ENCODE data around the gene SPEM2. TPM values are rescaled to one million over a fixed set of nuclear protein-coding genes. Genes with fewer than 3 reads are reported as not detected.
"Not testable (repeated sequence)": the region's sequence is repeated elsewhere in the genome, so short reads cannot be mapped to it uniquely, and the experiment has no call there.

Gene SPEM2
- polyA plus RNA-seq, 1 of the 3 experiments (the other 2 are of a cell fraction), result not detected

DNA sequence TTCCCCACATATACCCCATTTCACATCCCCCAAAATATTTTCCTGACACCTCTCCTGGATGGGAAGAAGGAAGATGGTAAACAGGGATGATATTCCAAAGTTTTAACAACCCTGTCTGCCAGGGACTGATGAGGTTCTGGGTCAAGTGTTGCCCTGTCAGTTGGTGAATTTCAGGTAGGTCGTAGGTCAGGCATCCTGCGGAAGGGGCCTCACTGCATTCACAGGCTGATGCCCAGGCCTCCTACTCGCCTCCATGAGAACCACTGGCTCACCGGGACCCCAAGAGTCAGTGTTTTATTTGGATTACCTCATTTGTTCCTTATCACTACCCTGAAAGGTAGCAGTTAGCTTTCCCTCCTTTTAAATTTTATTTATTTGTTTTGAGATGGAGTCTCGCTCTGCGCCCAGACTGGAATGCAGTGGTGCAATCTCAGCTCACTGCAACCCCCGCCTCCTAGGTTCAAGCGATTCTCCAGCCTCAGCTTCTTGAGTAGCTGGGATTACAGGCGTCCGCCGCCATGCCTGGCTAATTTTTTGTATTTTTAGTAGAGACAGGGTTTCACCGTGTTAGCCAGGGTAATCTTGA, 43.5 kb downstream of the SPEM2 start:
- no peak overlapping the region for H3K4me3 ChIP-seq (ENCODE audit: low read depth in 2 of 2, low read length in 1 of 2)
- H3F3A ChIP-seq (replicated peaks; ENCODE audit: insufficient read depth), result peaks cover 7% of the 10 kb centered on the region
- no peak for TF ChIP-seq RCOR1 (IDR thresholded peaks at IDR 0.05; ENCODE audit: low read length)
- TF ChIP-seq TCF12 (IDR thresholded peaks at IDR 0.05), result no peak
- TF ChIP-seq FOXJ3 (CRISPR knock-in tag; IDR thresholded peaks at IDR 0.05), result no peak
- no peak for TF ChIP-seq SIN3A (IDR thresholded peaks at IDR 0.05; ENCODE audit: borderline replicate concordance, low read depth, low read length)
- TF ChIP-seq FOXM1 (IDR thresholded peaks at IDR 0.05; ENCODE audit: low read depth), result no peak
- TF ChIP-seq, protein P1, sequence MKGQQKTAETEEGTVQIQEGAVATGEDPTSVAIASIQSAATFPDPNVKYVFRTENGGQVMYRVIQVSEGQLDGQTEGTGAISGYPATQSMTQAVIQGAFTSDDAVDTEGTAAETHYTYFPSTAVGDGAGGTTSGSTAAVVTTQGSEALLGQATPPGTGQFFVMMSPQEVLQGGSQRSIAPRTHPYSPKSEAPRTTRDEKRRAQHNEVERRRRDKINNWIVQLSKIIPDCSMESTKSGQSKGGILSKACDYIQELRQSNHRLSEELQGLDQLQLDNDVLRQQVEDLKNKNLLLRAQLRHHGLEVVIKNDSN (IDR thresholded peaks at IDR 0.05; ENCODE audit: borderline replicate concordance, low read depth), result no peak
- no peak for TF ChIP-seq NFIC (IDR thresholded peaks at IDR 0.05; ENCODE audit: borderline replicate concordance)
- no peak for TF ChIP-seq TEAD4 (IDR thresholded peaks at IDR 0.05; ENCODE audit: borderline replicate concordance, insufficient read depth)
- TF ChIP-seq, protein P2, sequence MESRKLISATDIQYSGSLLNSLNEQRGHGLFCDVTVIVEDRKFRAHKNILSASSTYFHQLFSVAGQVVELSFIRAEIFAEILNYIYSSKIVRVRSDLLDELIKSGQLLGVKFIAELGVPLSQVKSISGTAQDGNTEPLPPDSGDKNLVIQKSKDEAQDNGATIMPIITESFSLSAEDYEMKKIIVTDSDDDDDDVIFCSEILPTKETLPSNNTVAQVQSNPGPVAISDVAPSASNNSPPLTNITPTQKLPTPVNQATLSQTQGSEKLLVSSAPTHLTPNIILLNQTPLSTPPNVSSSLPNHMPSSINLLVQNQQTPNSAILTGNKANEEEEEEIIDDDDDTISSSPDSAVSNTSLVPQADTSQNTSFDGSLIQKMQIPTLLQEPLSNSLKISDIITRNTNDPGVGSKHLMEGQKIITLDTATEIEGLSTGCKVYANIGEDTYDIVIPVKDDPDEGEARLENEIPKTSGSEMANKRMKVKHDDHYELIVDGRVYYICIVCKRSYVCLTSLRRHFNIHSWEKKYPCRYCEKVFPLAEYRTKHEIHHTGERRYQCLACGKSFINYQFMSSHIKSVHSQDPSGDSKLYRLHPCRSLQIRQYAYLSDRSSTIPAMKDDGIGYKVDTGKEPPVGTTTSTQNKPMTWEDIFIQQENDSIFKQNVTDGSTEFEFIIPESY (IDR thresholded peaks at IDR 0.05; ENCODE audit: borderline replicate concordance, low read depth), result no peak
- no peak for TF ChIP-seq CHD2 (IDR thresholded peaks at IDR 0.05; ENCODE audit: low read length, partially characterized antibody)
- TF ChIP-seq ELF1 (IDR thresholded peaks at IDR 0.05), result no peak
- no peak for TF ChIP-seq EZH2phosphoT487 (IDR thresholded peaks at IDR 0.05; ENCODE audit: borderline replicate concordance, low read depth)
- TF ChIP-seq, protein P3, sequence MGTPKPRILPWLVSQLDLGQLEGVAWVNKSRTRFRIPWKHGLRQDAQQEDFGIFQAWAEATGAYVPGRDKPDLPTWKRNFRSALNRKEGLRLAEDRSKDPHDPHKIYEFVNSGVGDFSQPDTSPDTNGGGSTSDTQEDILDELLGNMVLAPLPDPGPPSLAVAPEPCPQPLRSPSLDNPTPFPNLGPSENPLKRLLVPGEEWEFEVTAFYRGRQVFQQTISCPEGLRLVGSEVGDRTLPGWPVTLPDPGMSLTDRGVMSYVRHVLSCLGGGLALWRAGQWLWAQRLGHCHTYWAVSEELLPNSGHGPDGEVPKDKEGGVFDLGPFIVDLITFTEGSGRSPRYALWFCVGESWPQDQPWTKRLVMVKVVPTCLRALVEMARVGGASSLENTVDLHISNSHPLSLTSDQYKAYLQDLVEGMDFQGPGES (IDR thresholded peaks at IDR 0.05; ENCODE audit: low read depth, low read length), result no peak
- no peak for TF ChIP-seq RAD21 (IDR thresholded peaks at IDR 0.05; ENCODE audit: low read length)
- TF ChIP-seq, protein P4, sequence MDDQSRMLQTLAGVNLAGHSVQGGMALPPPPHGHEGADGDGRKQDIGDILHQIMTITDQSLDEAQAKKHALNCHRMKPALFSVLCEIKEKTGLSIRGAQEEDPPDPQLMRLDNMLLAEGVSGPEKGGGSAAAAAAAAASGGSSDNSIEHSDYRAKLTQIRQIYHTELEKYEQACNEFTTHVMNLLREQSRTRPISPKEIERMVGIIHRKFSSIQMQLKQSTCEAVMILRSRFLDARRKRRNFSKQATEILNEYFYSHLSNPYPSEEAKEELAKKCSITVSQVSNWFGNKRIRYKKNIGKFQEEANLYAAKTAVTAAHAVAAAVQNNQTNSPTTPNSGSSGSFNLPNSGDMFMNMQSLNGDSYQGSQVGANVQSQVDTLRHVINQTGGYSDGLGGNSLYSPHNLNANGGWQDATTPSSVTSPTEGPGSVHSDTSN (IDR thresholded peaks at IDR 0.05), result no peak
- TF ChIP-seq, protein P5, sequence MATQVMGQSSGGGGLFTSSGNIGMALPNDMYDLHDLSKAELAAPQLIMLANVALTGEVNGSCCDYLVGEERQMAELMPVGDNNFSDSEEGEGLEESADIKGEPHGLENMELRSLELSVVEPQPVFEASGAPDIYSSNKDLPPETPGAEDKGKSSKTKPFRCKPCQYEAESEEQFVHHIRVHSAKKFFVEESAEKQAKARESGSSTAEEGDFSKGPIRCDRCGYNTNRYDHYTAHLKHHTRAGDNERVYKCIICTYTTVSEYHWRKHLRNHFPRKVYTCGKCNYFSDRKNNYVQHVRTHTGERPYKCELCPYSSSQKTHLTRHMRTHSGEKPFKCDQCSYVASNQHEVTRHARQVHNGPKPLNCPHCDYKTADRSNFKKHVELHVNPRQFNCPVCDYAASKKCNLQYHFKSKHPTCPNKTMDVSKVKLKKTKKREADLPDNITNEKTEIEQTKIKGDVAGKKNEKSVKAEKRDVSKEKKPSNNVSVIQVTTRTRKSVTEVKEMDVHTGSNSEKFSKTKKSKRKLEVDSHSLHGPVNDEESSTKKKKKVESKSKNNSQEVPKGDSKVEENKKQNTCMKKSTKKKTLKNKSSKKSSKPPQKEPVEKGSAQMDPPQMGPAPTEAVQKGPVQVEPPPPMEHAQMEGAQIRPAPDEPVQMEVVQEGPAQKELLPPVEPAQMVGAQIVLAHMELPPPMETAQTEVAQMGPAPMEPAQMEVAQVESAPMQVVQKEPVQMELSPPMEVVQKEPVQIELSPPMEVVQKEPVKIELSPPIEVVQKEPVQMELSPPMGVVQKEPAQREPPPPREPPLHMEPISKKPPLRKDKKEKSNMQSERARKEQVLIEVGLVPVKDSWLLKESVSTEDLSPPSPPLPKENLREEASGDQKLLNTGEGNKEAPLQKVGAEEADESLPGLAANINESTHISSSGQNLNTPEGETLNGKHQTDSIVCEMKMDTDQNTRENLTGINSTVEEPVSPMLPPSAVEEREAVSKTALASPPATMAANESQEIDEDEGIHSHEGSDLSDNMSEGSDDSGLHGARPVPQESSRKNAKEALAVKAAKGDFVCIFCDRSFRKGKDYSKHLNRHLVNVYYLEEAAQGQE (IDR thresholded peaks at IDR 0.05; ENCODE audit: low read depth, low read length), result no peak
- TF ChIP-seq YY1 (IDR thresholded peaks at IDR 0.05; ENCODE audit: low read depth), result no peak
- no peak for TF ChIP-seq TAF1 (IDR thresholded peaks at IDR 0.05; ENCODE audit: borderline replicate concordance, low read depth, low read length)
- no peak for TF ChIP-seq SMC3 (IDR thresholded peaks at IDR 0.05; ENCODE audit: low read depth, low read length)
- H3K9me3 ChIP-seq, result no peaks in the 10 kb centered on the region
- H3K36me3 ChIP-seq (replicated peaks in 1 of 2; ENCODE audit: control insufficient read depth in 1 of 2, insufficient read depth in 2 of 2, low read length in 1 of 2), result peaks cover 4 to 9% of the 10 kb centered on the region in 2 experiments
- H3K9ac ChIP-seq, result no peak overlapping the region
- H2AFZ ChIP-seq (ENCODE audit: low read depth), result no peak overlapping the region
- peaks cover 28% of the 10 kb centered on the region for H4K20me1 ChIP-seq (ENCODE audit: insufficient read depth)
- H3K9me2 ChIP-seq, result no peaks in the 10 kb centered on the region
- POLR2A ChIA-PET, result no interaction called here
- no peak overlapping the region for H3K27ac ChIP-seq (ENCODE audit: low read depth in 2 of 2, low read length in 1 of 2)
- H3K27me3 ChIP-seq (ENCODE audit: insufficient read depth), result no peaks in the 10 kb centered on the region
- no peak overlapping the region for H3K4me2 ChIP-seq
- H3K79me2 ChIP-seq (ENCODE audit: insufficient read depth), result peaks cover 78% of the 10 kb centered on the region
- no peak for DNase-seq
- peaks cover 4 to 12% of the 10 kb centered on the region in 2 experiments; a peak in 1 of 4 replicates for H3K4me1 ChIP-seq (ENCODE audit: control insufficient read depth in 1 of 2, insufficient read depth in 2 of 2, low read depth in 1 of 2, low read length in 1 of 2)
- CTCF ChIA-PET, result no interaction called here
- WGBS (ENCODE audit: low lambda C conversion rate), result 79% methylated on average over 12 of the region's 12 CpGs

DNA sequence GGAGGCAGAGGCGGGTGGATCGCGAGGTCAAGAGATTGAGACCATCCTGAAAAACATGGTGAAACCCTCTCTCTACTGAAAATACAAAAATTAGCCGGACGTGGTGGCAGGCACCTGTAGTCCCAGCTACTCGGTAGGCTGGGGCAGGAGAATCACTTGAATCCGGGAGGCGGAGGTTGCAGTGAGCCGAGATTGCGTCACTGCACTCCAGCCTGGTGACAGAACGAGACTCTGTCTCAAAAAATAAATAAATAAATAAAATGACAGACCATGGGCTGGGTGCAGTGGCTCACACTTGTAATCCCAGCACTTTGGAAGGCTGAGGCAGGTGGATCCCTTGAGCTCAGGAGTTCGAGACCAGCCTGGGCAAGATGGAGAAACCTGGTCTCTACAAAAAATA, 44.4 kb downstream of the SPEM2 start:
- H3K9ac ChIP-seq; H2AFZ ChIP-seq (ENCODE audit: low read depth); H3K9me3 ChIP-seq; H3K36me3 ChIP-seq (replicated peaks in 1 of 2; ENCODE audit: control insufficient read depth in 1 of 2, insufficient read depth in 2 of 2, low read length in 1 of 2); H3K4me2 ChIP-seq; DNase-seq; H3K9me2 ChIP-seq; H3K27me3 ChIP-seq (ENCODE audit: insufficient read depth); H3K27ac ChIP-seq (ENCODE audit: low read depth in 2 of 2, low read length in 1 of 2); POLR2A ChIA-PET; H3K4me3 ChIP-seq (ENCODE audit: low read depth in 2 of 2, low read length in 1 of 2); CTCF ChIA-PET; H3F3A ChIP-seq (replicated peaks; ENCODE audit: insufficient read depth): not testable (repeated sequence)
- H4K20me1 ChIP-seq (ENCODE audit: insufficient read depth), result peaks cover 35% of the 10 kb centered on the region
- H3K4me1 ChIP-seq (ENCODE audit: control insufficient read depth in 1 of 2, insufficient read depth in 2 of 2, low read depth in 1 of 2, low read length in 1 of 2), result peaks cover 4 to 12% of the 10 kb centered on the region in 2 experiments; a peak in 1 of 4 replicates
- H3K79me2 ChIP-seq (ENCODE audit: insufficient read depth), result peaks cover 88% of the 10 kb centered on the region
- WGBS (ENCODE audit: low lambda C conversion rate), result 98% methylated on average over 12 of the region's 12 CpGs
